ENCODE measurements around the gene BOC. TPM values are rescaled to one million over a fixed set of nuclear protein-coding genes. Genes with fewer than 3 reads are reported as not detected.

The BOC gene
- total RNA-seq, 2 experiments from 2014 or later = 0.29 TPM; not detected in 1

GRCh38 chr3:113174304-113174703 lies 37.1 kb upstream of the BOC start:
- intact Hi-C loops (cut with micrococcal nuclease) = no loop called here
- Mint-ChIP-seq H3K9me3 (no peaks in the 10 kb centered on the region), H3K27ac (no peak overlapping the region), H3K4me1 (ENCODE audit: low read depth) (no peaks in the 10 kb centered on the region), H3K4me3 (no peak overlapping the region), H3K27me3 (ENCODE audit: low read depth) (no peaks in the 10 kb centered on the region), H3K36me3 (ENCODE audit: low read depth) (no peaks in the 10 kb centered on the region)
- CTCF ChIA-PET = no interaction called here
- no peak for DNase-seq

GRCh38 chr3:113174801-113175485 lies 36.4 kb upstream of the BOC start:
- H3K27me3 Mint-ChIP-seq (ENCODE audit: low read depth) = no peaks in the 10 kb centered on the region
- H3K4me1 Mint-ChIP-seq (ENCODE audit: low read depth) = no peaks in the 10 kb centered on the region
- no peak for DNase-seq
- H3K36me3 Mint-ChIP-seq (ENCODE audit: low read depth) = no peaks in the 10 kb centered on the region
- H3K4me3 Mint-ChIP-seq = no peak overlapping the region
- no peak overlapping the region for H3K27ac Mint-ChIP-seq
- intact Hi-C loops (cut with micrococcal nuclease) = no loop called here
- CTCF ChIA-PET = no interaction called here
- no peaks in the 10 kb centered on the region for H3K9me3 Mint-ChIP-seq

- H3K4me3 Mint-ChIP-seq = no peak overlapping the region
- H3K9me3 Mint-ChIP-seq = no peaks in the 10 kb centered on the region
- H3K4me1 Mint-ChIP-seq (ENCODE audit: low read depth) = no peaks in the 10 kb centered on the region
- no peaks in the 10 kb centered on the region for H3K36me3 Mint-ChIP-seq (ENCODE audit: low read depth)
- no peak for DNase-seq
- no peak overlapping the region for H3K27ac Mint-ChIP-seq
- CTCF ChIA-PET = no interaction called here
- intact Hi-C loops (cut with micrococcal nuclease) = no loop called here
- no peaks in the 10 kb centered on the region for H3K27me3 Mint-ChIP-seq (ENCODE audit: low read depth)
These were observed 33.8 kb upstream of the BOC start for GRCh38 chr3:113177526-113177925.

GRCh38 chr3:113179235-113179824 lies 32.0 kb upstream of the BOC start:
- Mint-ChIP-seq H3K27ac (no peak overlapping the region), H3K36me3 (ENCODE audit: low read depth) (no peaks in the 10 kb centered on the region), H3K4me3 (no peak overlapping the region), H3K4me1 (ENCODE audit: low read depth) (no peaks in the 10 kb centered on the region), H3K9me3 (no peaks in the 10 kb centered on the region), H3K27me3 (ENCODE audit: low read depth) (no peaks in the 10 kb centered on the region)
- CTCF ChIA-PET = no interaction called here
- intact Hi-C loops (cut with micrococcal nuclease) = no loop called here
- no peak for DNase-seq

GRCh38 chr3:113183748-113184661 lies 27.4 kb upstream of the BOC start:
- Mint-ChIP-seq H3K36me3 (ENCODE audit: low read depth) (no peaks in the 10 kb centered on the region), H3K4me1 (ENCODE audit: low read depth) (no peaks in the 10 kb centered on the region), H3K27ac (no peak overlapping the region), H3K4me3 (no peak overlapping the region), H3K27me3 (ENCODE audit: low read depth) (no peaks in the 10 kb centered on the region), H3K9me3 (peaks cover 9% of the 10 kb centered on the region)
- no peak for DNase-seq
- intact Hi-C loops (cut with micrococcal nuclease) = no loop called here
- CTCF ChIA-PET = no interaction called here

GRCh38 chr3:113185194-113185835 lies 26.0 kb upstream of the BOC start:
- CTCF ChIA-PET = no interaction called here
- Mint-ChIP-seq H3K36me3 (ENCODE audit: low read depth) (no peaks in the 10 kb centered on the region), H3K4me1 (ENCODE audit: low read depth) (no peaks in the 10 kb centered on the region), H3K27me3 (ENCODE audit: low read depth) (no peaks in the 10 kb centered on the region), H3K27ac (no peak overlapping the region), H3K4me3 (no peak overlapping the region), H3K9me3 (peaks cover 9% of the 10 kb centered on the region)
- DNase-seq = no peak
- intact Hi-C loops (cut with micrococcal nuclease) = no loop called here

- Mint-ChIP-seq H3K9me3 (peaks cover 9% of the 10 kb centered on the region), H3K27ac (no peak overlapping the region), H3K4me1 (ENCODE audit: low read depth) (no peaks in the 10 kb centered on the region), H3K27me3 (ENCODE audit: low read depth) (no peaks in the 10 kb centered on the region), H3K4me3 (no peak overlapping the region), H3K36me3 (ENCODE audit: low read depth) (no peaks in the 10 kb centered on the region)
- intact Hi-C loops (cut with micrococcal nuclease) = no loop called here
- CTCF ChIA-PET = no interaction called here
- no peak for DNase-seq
These were observed 24.8 kb upstream of the BOC start for GRCh38 chr3:113186566-113186965.

GRCh38 chr3:113193288-113193687 lies 18.1 kb upstream of the BOC start:
- Mint-ChIP-seq H3K27me3 (ENCODE audit: low read depth) (no peaks in the 10 kb centered on the region), H3K27ac (no peak overlapping the region), H3K4me3 (no peak overlapping the region), H3K36me3 (ENCODE audit: low read depth) (no peaks in the 10 kb centered on the region), H3K9me3 (peaks cover 3% of the 10 kb centered on the region), H3K4me1 (ENCODE audit: low read depth) (no peaks in the 10 kb centered on the region)
- intact Hi-C loops (cut with micrococcal nuclease) = no loop called here
- CTCF ChIA-PET = no interaction called here
- no peak for DNase-seq

GRCh38 chr3:113193719-113194118 lies 17.6 kb upstream of the BOC start:
- intact Hi-C loops (cut with micrococcal nuclease) = no loop called here
- CTCF ChIA-PET = no interaction called here
- H3K27me3 Mint-ChIP-seq (ENCODE audit: low read depth) = no peaks in the 10 kb centered on the region

GRCh38 chr3:113194823-113195401 lies 16.4 kb upstream of the BOC start:
- no peaks in the 10 kb centered on the region for H3K27me3 Mint-ChIP-seq (ENCODE audit: low read depth)
- H3K4me3 Mint-ChIP-seq = no peak overlapping the region
- H3K36me3 Mint-ChIP-seq (ENCODE audit: low read depth) = no peaks in the 10 kb centered on the region
- no peaks in the 10 kb centered on the region for H3K4me1 Mint-ChIP-seq (ENCODE audit: low read depth)
- DNase-seq = no peak
- CTCF ChIA-PET = no interaction called here
- H3K9me3 Mint-ChIP-seq = no peaks in the 10 kb centered on the region
- intact Hi-C loops (cut with micrococcal nuclease) = no loop called here
- no peak overlapping the region for H3K27ac Mint-ChIP-seq

More at GRCh38 chr3:113193719-113194118, 17.6 kb upstream of the BOC start:
- no peak overlapping the region for H3K4me3 Mint-ChIP-seq
- no peaks in the 10 kb centered on the region for H3K4me1 Mint-ChIP-seq (ENCODE audit: low read depth)
- H3K27ac Mint-ChIP-seq = no peak overlapping the region
- no peak for DNase-seq
- no peaks in the 10 kb centered on the region for H3K36me3 Mint-ChIP-seq (ENCODE audit: low read depth)
- H3K9me3 Mint-ChIP-seq = no peaks in the 10 kb centered on the region

GRCh38 chr3:113200351-113200750 lies 11.0 kb upstream of the BOC start:
- DNase-seq = no peak
- intact Hi-C loops (cut with micrococcal nuclease) = no loop called here
- Mint-ChIP-seq H3K27me3 (ENCODE audit: low read depth) (peaks cover 3% of the 10 kb centered on the region), H3K4me1 (ENCODE audit: low read depth) (no peaks in the 10 kb centered on the region), H3K27ac (no peak overlapping the region), H3K9me3 (no peaks in the 10 kb centered on the region), H3K4me3 (no peak overlapping the region), H3K36me3 (ENCODE audit: low read depth) (no peaks in the 10 kb centered on the region)
- CTCF ChIA-PET = no interaction called here

GRCh38 chr3:113200946-113201345 lies 10.4 kb upstream of the BOC start:
- no peak overlapping the region for H3K4me3 Mint-ChIP-seq
- no peaks in the 10 kb centered on the region for H3K4me1 Mint-ChIP-seq (ENCODE audit: low read depth)
- H3K9me3 Mint-ChIP-seq = no peaks in the 10 kb centered on the region
- CTCF ChIA-PET = no interaction called here
- no peak for DNase-seq
- intact Hi-C loops (cut with micrococcal nuclease) = no loop called here
- H3K27me3 Mint-ChIP-seq (ENCODE audit: low read depth) = peaks cover 5% of the 10 kb centered on the region
- H3K27ac Mint-ChIP-seq = no peak overlapping the region
- no peaks in the 10 kb centered on the region for H3K36me3 Mint-ChIP-seq (ENCODE audit: low read depth)

Data from activated naive CD4-positive, alpha-beta T cell treated with anti-CD3 and anti-CD28 coated beads for 36 hours (primary cell).